IMR-90 (cell line): Measurements from ENCODE around the gene PRKCH. TPM values are rescaled to one million over a fixed set of nuclear protein-coding genes. Genes with fewer than 3 reads are reported as not detected.

Experiments
- ATAC-seq: fragments of 200-7000 bp; cut with Tn5 transposase; 2 replicates; pipeline ENCODE4 v1.9.1; 2020; ENCODE audit warnings: low read depth, mild to moderate bottlenecking, moderate library complexity
- BruUV-seq: library from RNA; stranded (reverse); fragments of 400-500 nt; replicated peaks from 2 replicates; lab custom pipeline; 2021; lab: Mats Ljungman, UMichigan
- CTCF ChIA-PET: fragments of 300-600 bp; formaldehyde crosslinking; extraction: SDS; loops from one replicate; lab custom pipeline; 2021; ENCODE audit warnings: antibody characterized with exemption; lab: Yijun Ruan, JAX
- POLR2A ChIA-PET: fragments of 300-600 bp; sonication (Branson Sonifier 250); formaldehyde crosslinking; loops from one replicate; lab custom pipeline; 2022; ENCODE audit warnings: antibody characterized with exemption; ENCODE audit not compliant: unreplicated experiment; lab: Charles Lee
- DNase-seq: peaks from one replicate; pipeline ENCODE4 v3.0.0; 2013
- H2AFZ ChIP-seq: replicated peaks from 2 replicates; pipeline ENCODE3; 2013; ENCODE audit warnings: low read length, mild to moderate bottlenecking; ENCODE audit not compliant: poor library complexity
- H2AK5ac ChIP-seq: 2 replicates; pipeline ENCODE4 v1.6.1; 2013; ENCODE audit warnings: low read depth, low read length, inconsistent platforms
- H2AK9ac ChIP-seq: replicated peaks from 2 replicates; pipeline ENCODE3; 2013; ENCODE audit warnings: mild to moderate bottlenecking, low read depth, low read length, moderate library complexity; ENCODE audit not compliant: poor library complexity
- H2BK120ac ChIP-seq: 2 replicates; pipeline ENCODE4 v1.6.1; 2013; ENCODE audit warnings: low read depth, low read length, inconsistent platforms
- H2BK15ac ChIP-seq: 3 replicates; pipeline ENCODE4 v1.6.1; 2013; ENCODE audit warnings: low read depth, low read length, inconsistent platforms
- H2BK20ac ChIP-seq: 2 replicates; pipeline ENCODE4 v1.6.1; 2013; ENCODE audit warnings: low read depth, mild to moderate bottlenecking, inconsistent platforms, low read length, moderate library complexity
- H2BK5ac ChIP-seq: 2 replicates; pipeline ENCODE4 v1.6.1; 2013; ENCODE audit warnings: mild to moderate bottlenecking, low read depth, low read length, inconsistent platforms; ENCODE audit not compliant: poor library complexity, severe bottlenecking
- H3K14ac ChIP-seq: replicated peaks from 2 replicates; pipeline ENCODE4 v1.6.1; 2013; ENCODE audit warnings: low read depth, low read length, inconsistent platforms
- H3K18ac ChIP-seq: 2 replicates; pipeline ENCODE4 v1.6.1; 2013; ENCODE audit warnings: low read depth, low read length, control low read depth
- H3K23ac ChIP-seq: 2 replicates; pipeline ENCODE4 v1.6.1; 2013; ENCODE audit warnings: low read depth, low read length, inconsistent platforms
- H3K27ac ChIP-seq: 2 replicates; pipeline ENCODE4 v1.5.1; 2013; ENCODE audit warnings: mild to moderate bottlenecking, control low read depth, low read length; ENCODE audit not compliant: insufficient read depth
- H3K27me3 ChIP-seq: 2 replicates; pipeline ENCODE4 v1.6.1; 2013; ENCODE audit warnings: low read length; ENCODE audit not compliant: control insufficient read depth, insufficient read depth
- H3K36me3 ChIP-seq: 2 replicates; pipeline ENCODE4 v1.6.1; 2013; ENCODE audit warnings: low read length, mixed read lengths; ENCODE audit not compliant: control insufficient read depth, insufficient read depth
- H3K4ac ChIP-seq: 2 replicates; pipeline ENCODE4 v1.6.1; 2013; ENCODE audit warnings: low read depth, low read length, inconsistent platforms
- H3K4me1 ChIP-seq: 2 replicates; pipeline ENCODE4 v1.6.1; 2013; ENCODE audit warnings: low read length, mixed read lengths; ENCODE audit not compliant: control insufficient read depth, insufficient read depth
- H3K4me2 ChIP-seq: 2 replicates; pipeline ENCODE4 v1.6.1; 2013; ENCODE audit warnings: low read depth, mild to moderate bottlenecking, control low read depth, low read length, moderate library complexity
- H3K4me3 ChIP-seq: 2 replicates; pipeline ENCODE4 v1.5.1; 2013; ENCODE audit warnings: low read depth, mild to moderate bottlenecking, control low read depth, low read length, moderate library complexity; ENCODE audit not compliant: insufficient read depth
- H3K56ac ChIP-seq: 2 replicates; pipeline ENCODE4 v1.6.1; 2013; ENCODE audit warnings: low read length, inconsistent platforms; ENCODE audit not compliant: insufficient read depth; ENCODE audit errors: extremely low read depth
- H3K79me1 ChIP-seq, 2 experiments: 2 replicates each; pipeline ENCODE4 v1.6.1; 2013; ENCODE audit warnings: low read length in 2 of 2, inconsistent platforms in 1 of 2, low read depth in 1 of 2
- H3K9ac ChIP-seq: 2 replicates; pipeline ENCODE4 v1.6.1; 2013; ENCODE audit warnings: low read depth, low read length, control low read depth
- H3K9me1 ChIP-seq: 2 replicates; pipeline ENCODE4 v1.6.1; 2013; ENCODE audit warnings: low read length, inconsistent platforms; ENCODE audit not compliant: insufficient read depth
- H3K9me3 ChIP-seq: 2 replicates; pipeline ENCODE4 v1.6.1; 2013; ENCODE audit warnings: low read length; ENCODE audit not compliant: control insufficient read depth, insufficient read depth
- H4K20me1 ChIP-seq: 2 replicates; pipeline ENCODE4 v1.6.1; 2013; ENCODE audit warnings: low read length, inconsistent platforms; ENCODE audit not compliant: insufficient read depth
- H4K5ac ChIP-seq: 2 replicates; pipeline ENCODE4 v1.6.1; 2013; ENCODE audit warnings: mild to moderate bottlenecking, low read depth, low read length, control low read depth
- H4K8ac ChIP-seq, 2 experiments: 2 replicates each; pipeline ENCODE4 v1.6.1; 2013; ENCODE audit warnings: low read depth in 2 of 2, low read length in 2 of 2, control low read depth in 1 of 2, inconsistent platforms in 1 of 2
- H4K91ac ChIP-seq: 2 replicates; pipeline ENCODE4 v1.6.1; 2013; ENCODE audit warnings: low read depth, low read length, inconsistent platforms; ENCODE audit not compliant: insufficient read depth
- MAFK ChIP-seq: IDR thresholded peaks from 2 replicates; pipeline ENCODE4 v1.6.1; 2012; ENCODE audit warnings: low read depth, low read length, improper control_type of control experiment
- NFE2L2 ChIP-seq: fragments of 150-350 bp; IDR thresholded peaks from 2 replicates; pipeline ENCODE4 v1.6.1; 2016; ENCODE audit warnings: low read depth, mild to moderate bottlenecking, low read length
- RAD21 ChIP-seq: IDR thresholded peaks from 2 replicates; pipeline ENCODE4 v1.6.1; 2012; ENCODE audit warnings: low read length, improper control_type of control experiment
- WGBS, 2 experiments: methylation state at CpG; one replicate each; pipeline versions ENCODE4 v1.1.5 to v1.1.7; 2013; ENCODE audit warnings: missing lambda C conversion rate in 2 of 2; ENCODE audit not compliant: insufficient read length in 1 of 2; ENCODE audit errors: extremely low coverage in 2 of 2; 5-methylcytosine and 5-hydroxymethylcytosine counted together
- dilution Hi-C: fragments of 300-500 bp; cut with HindIII; formaldehyde crosslinking; loops from one replicate; pipeline ENCODE4 v1.14.3; 2018; ENCODE audit warnings: low sequenced_read_pairs; ENCODE audit not compliant: unreplicated experiment
- in situ Hi-C: fragments of 300-500 bp; cut with MboI; formaldehyde crosslinking; loops from 3 replicates; pipeline ENCODE4 v1.14.3; 2019; ENCODE audit warnings: low sequenced_read_pairs, inconsistent platforms, mixed read lengths
- intact Hi-C: fragments of 100-400 bp; cut with micrococcal nuclease; formaldehyde crosslinking; loops from 2 replicates; pipeline ENCODE4 v1.10.0; 2022
- polyA plus RNA-seq, 3 experiments: library from polyadenylated mRNA; depleted of rRNA; stranded (reverse); fragments of >200 nt; gene quantifications; 2 replicates each; pipeline ENCODE4 v1.2.3, GENCODE V29; 2012; ENCODE audit warnings: low replicate concordance in 1 of 3
- total RNA-seq: library from RNA; depleted of rRNA; stranded (reverse); fragments of >200 nt; gene quantifications from 2 replicates; pipeline ENCODE4 v1.2.3, GENCODE V29; 2012

Gene PRKCH
- total and polyA plus RNA-seq, 2 of the 4 experiments (the other 2 are of a cell fraction) = 1.6 to 2.3 TPM

DNA sequence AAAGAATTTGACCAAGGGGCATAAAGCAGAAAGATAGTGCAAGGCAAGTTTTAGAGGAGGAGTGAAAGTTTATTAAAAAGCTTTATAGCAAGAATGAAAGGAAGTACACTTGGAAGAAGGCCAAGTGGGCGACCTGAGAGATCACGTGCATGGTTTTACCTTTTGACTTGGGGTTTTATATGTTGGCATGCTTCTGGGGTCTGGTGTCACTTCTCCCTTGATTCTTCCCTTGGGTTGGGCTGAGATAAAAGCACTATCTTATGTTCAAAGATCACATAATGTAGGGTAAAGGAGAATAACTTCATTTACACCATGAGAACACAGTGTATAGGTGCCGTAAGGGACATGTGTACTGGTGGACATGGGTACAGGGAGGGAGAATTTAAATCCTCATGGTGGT lies 22.6 kb upstream of the PRKCH start:
- Histone ChIP-seq H2BK20ac (no peak overlapping the region), H4K5ac (no peak overlapping the region), H3K4me2 (no peak overlapping the region), H3K56ac (no peak overlapping the region), H3K27me3 (peaks cover 19% of the 10 kb centered on the region), H4K91ac (no peak overlapping the region), H3K9me1 (no peaks in the 10 kb centered on the region), H2BK15ac (no peak overlapping the region), H3K14ac (no peak overlapping the region), H3K23ac (no peak overlapping the region), H2BK5ac (no peak overlapping the region), H3K9me3 (no peaks in the 10 kb centered on the region; the same call in 1 of the 2 replicates), H3K4me1 (no peaks in the 10 kb centered on the region), H4K8ac (no peak overlapping the region), H3K36me3 (no peaks in the 10 kb centered on the region), H3K4me3 (no peak overlapping the region), H3K18ac (no peak overlapping the region), H3K27ac (no peak overlapping the region), H2AK9ac (no peak overlapping the region), H4K20me1 (no peaks in the 10 kb centered on the region), H3K9ac (no peak overlapping the region), H2BK120ac (no peak overlapping the region), H2AFZ (no peak overlapping the region), H3K4ac (no peak overlapping the region), H2AK5ac (no peak overlapping the region), H3K79me1 (no peaks in the 10 kb centered on the region)
- BruUV-seq = no TSS peak
- dilution Hi-C loops (no loop called here), intact Hi-C loops (no loop called here), in situ Hi-C loops (loop anchor here (5.0 kb wide), 1 partner anchor 538 kb away; no protein-coding TSS in a partner anchor)
- DNase-seq (no peak), ATAC-seq (no peak)
- ChIA-PET POLR2A (no interaction called here), CTCF (no interaction called here)
- no CpG with 5 or more reads among the region's 3 CpGs for WGBS, 2 experiments
- TF ChIP-seq RAD21 = no peak
- TF ChIP-seq MAFK = no peak
- TF ChIP-seq NFE2L2 = no peak
